ENCODE measurements around the gene AP2A1.
A peak's percentile ranks its signal among the peaks of the same experiment; 100 is the strongest.
"Not testable (repeated sequence)": the region's sequence is repeated elsewhere in the genome, so short reads cannot be mapped to it uniquely, and the experiment has no call there.

The AP2A1 gene

GRCh38 chr19:49812997-49813861 is 46.4 kb downstream of the AP2A1 start, which contains the start of gene FUZ:
Gene FUZ (minus strand): TSS chr19:49813292. CDS start chr19:49813106, 186 bp downstream.
- peak; percentile 99 for DNase-seq (ENCODE audit: low read depth)

- no peak for DNase-seq (ENCODE audit: low read depth)
Observed at GRCh38 chr19:49814010-49814409, 47.2 kb downstream of the AP2A1 start.

- no peak for DNase-seq (ENCODE audit: low read depth)
Observed at GRCh38 chr19:49816590-49816989, 49.8 kb downstream of the AP2A1 start.

DNA sequence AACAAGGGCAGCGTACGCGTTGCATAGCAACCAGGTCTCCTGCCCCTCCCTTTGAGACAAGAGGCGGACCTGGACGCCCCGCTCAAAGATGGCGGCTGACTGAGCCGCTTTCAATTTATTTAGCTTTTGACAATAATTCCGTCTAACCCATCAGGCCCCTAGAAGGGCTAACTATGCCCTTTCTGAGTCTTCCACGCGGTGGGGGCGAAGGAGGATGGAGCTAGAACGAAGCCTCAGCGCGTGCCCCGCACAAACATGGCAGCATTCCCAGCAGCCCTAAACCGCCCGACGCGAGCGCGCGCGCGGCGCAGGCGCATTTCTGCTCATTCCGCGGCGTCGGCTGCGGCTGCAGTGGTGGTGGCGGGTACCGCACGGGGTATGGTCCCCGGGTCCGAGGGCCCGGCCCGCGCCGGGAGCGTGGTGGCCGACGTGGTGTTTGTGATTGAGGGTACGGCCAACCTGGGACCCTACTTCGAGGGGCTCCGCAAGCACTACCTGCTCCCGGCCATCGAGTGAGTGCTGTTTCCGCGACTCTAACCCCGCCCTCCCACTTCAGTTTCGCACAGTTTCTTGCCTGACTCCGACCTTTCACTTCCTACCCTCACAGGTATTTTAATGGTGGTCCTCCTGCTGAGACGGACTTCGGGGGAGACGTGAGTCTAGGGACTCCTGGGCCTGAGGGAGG is 51.3 kb downstream of the AP2A1 start, which contains the start of gene MED25:
Gene MED25 (plus strand): TSS at position 326 of the 685 bp plus-strand sequence. CDS start 53 bp downstream, at position 379.
- DNase-seq (ENCODE audit: low read depth), result peak; percentile 76

GRCh38 chr19:49818649-49819370 is 52.0 kb downstream of the AP2A1 start:
- peak; percentile 17 for DNase-seq (ENCODE audit: low read depth)

GRCh38 chr19:49819452-49820115 is 52.8 kb downstream of the AP2A1 start:
- not testable (repeated sequence) for DNase-seq (ENCODE audit: low read depth)

DNA sequence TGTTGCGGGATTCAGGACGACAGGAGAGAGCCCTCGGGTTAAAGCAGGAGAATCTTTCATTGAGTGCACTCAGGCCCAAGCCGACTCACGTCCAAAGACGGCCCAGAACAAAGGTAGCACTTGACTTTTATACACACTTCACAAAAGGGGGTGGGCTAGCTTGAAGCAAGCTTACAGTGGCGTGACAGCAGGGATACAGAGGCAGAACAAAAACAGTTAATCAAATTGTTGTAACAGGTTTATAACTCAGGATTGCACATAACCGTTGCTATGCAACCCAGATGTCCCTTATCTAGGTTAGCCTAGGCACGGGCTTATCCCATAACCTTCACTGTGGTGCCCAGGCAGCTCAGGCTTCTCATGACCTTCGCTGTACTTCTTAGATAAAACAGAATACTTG is 53.3 kb downstream of the AP2A1 start:
- DNase-seq (ENCODE audit: low read depth), result peak; percentile 20

DNA sequence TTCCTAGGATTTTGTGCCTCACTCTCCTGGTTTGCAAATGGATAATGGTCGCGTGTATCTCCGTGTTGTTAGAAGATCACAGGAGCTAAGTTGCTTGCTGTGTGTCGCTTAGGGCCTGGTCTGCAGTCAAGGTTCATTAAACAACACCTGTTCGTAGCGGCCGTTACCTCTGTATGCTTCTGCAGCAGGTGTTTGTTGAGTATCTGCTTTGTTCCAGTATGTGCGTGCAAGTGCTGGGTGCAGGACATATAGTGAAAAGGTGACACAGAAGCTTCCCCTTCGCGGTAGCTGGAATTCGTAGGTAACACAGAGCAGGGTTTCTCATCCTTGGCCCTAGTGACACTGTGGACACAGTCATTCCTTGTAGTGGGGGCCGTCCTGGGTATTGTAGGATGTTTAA is 56.7 kb downstream of the AP2A1 start:
- DNase-seq (ENCODE audit: low read depth), result no peak

- DNase-seq (ENCODE audit: low read depth), result no peak
Observed at GRCh38 chr19:49824662-49825061, 57.9 kb downstream of the AP2A1 start.

DNA sequence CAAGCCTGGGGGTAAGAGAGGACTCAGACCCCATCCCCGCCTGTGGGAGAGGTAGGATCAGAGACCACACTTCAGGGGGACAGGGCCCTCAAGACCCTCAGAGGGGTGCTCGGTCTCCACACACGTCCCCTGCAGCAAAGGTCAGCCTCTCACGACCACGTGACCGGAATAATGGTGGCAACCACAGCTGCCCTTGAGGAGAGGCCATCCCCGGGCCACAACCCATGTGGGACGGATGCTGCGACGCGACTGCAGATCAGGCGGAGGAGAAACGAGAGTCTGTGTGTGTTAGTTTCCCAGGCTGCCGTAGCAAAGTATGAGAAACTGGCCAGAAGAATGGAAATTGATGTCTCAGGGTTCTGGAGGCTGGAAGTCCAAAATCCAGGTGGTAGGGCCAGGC is 60.2 kb downstream of the AP2A1 start:
- DNase-seq (ENCODE audit: low read depth), result no peak

GRCh38 chr19:49829200-49829599 is 62.4 kb downstream of the AP2A1 start:
- no peak for DNase-seq (ENCODE audit: low read depth)

- no peak for DNase-seq (ENCODE audit: low read depth)
Observed at GRCh38 chr19:49829721-49830120, 62.9 kb downstream of the AP2A1 start.

GRCh38 chr19:49830766-49831165 is 64.0 kb downstream of the AP2A1 start:
- DNase-seq (ENCODE audit: low read depth), result no peak

- DNase-seq (ENCODE audit: low read depth), result no peak
Observed at GRCh38 chr19:49831592-49831991, 64.8 kb downstream of the AP2A1 start.

- DNase-seq (ENCODE audit: low read depth), result peak; percentile 26
Observed at GRCh38 chr19:49832556-49832955, 65.8 kb downstream of the AP2A1 start.

DNA sequence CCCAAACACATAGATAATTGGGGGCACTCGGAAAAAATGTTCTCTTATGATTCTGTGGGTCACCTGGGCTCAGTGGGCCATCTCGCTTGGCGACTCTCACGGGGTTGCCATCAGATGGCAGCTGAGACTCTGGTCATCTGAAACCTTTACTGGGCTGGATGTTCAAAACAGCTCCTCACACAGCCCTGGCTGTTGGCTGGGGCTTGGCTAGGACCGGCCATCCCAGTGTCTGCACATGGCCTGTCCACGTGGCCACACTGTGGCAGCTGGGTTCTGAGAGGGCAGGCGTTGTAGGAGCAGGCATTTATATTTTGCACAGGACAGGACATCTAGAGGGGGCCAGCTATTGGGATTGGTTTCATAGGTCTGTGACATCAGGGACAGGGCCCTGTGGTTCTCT is 66.8 kb downstream of the AP2A1 start:
- no peak for DNase-seq (ENCODE audit: low read depth)

GRCh38 chr19:49835562-49835961 is 68.8 kb downstream of the AP2A1 start:
- no peak for DNase-seq (ENCODE audit: low read depth)

DNA sequence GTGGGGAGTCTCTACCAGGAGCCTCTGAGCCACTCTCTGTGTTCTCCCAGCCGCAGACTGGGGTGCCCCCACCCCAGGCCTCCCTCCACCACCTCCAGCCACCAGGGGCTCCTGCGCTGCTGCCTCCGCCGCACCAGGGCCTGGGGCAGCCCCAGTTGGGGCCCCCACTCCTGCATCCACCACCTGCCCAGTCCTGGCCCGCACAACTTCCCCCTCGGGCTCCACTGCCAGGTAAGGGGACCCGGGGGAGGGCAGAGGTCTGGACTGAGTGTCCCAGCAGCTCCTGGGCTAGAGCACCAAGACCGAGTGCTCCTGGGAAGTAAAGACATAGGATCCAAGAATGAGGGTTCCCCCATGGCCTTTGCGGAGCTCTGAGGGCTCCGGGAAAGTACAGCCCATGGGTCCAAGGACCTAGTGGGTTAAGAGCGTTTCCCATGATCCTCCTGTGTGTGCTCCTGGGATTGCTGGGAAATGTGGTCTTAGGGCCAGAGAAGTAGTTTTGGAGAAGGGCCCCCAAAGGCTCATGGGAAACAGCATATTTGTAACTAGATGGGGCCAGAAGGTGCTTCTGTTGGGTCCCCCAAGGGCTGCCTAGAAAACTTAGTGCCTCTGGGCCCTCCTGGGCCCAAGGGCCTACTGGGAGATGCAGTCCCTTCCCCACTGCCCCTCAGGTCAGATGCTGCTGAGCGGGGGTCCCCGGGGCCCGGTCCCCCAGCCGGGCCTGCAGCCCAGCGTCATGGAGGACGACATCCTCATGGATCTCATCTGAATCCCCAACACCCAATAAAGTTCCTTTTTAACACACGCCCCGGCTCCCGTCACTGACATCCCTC is 69.6 kb downstream of the AP2A1 start:
- DNase-seq (ENCODE audit: low read depth), result no peak

DNA sequence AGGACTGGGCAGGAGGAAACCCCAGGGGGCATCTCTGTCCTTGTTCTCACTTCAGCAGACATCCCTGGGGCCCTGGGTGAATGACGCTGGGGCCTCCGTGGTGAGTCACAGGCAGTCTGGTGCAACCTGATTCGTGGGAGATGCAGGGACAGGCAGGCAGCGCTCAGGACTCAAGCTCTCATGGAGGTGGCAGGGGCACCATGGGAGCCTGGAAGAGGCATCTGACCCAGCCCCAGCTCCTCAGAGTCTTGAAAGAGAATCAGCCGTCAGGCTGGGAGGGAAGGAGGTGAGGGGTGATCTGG is 70.2 kb downstream of the AP2A1 start:
- peak; percentile 52 for DNase-seq (ENCODE audit: low read depth)

GRCh38 chr19:49837425-49837824 is 70.6 kb downstream of the AP2A1 start:
- no peak for DNase-seq (ENCODE audit: low read depth)

DNA sequence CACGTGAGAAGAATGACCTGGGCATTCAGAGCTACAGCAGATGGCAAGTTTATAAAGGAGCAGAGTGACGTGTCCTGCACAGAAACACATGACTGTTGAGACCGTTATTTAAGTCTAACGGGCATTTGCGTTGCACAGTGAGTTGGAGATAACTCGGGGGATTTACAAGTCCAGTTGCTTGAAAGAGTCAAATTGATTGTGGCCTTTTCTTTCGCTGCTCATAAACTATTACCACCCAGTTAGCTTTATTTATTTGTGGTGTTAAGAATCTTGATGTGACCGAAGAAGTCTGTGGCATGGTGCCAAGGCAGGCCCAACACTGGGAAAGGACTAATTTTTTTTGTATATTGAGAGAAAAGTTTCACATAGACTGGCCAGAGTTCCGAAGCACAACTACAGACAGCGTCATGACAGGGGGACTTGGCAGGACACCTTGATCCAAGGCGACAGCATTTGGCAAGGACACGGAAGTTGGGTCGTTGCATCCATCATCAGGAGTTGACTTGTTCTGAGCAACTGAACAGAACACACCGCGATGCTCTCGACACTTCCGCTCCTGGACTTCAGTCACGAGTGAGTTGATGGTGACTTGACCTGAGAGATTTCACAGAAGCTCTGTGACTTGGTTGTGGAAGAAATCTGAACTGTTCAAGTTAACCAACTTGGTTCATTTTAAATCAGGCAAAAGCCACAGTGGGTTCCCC is 72.2 kb downstream of the AP2A1 start:
- no peak for DNase-seq (ENCODE audit: low read depth)

Measured in iris pigment epithelial cell (primary cell).